ENCODE results near the gene HCRTR1. TPM values are rescaled to one million over a fixed set of nuclear protein-coding genes. Genes with fewer than 3 reads are reported as not detected.

The HCRTR1 gene
- total and polyA plus RNA-seq, 2 donors (not counting 1 experiment from before 2014, with no cell fraction given) = not detected

GRCh38 chr1:31642897-31643296 lies 25.4 kb downstream of the HCRTR1 start:
- TF ChIP-seq EZH2 (IDR thresholded peaks at IDR 0.05; ENCODE audit: low read length, missing control alignments) (no peak), CTCF (conservative IDR thresholded peaks at IDR 0.05 in 1 of 2, IDR thresholded peaks at IDR 0.05 in 1 of 2; ENCODE audit: low read depth in 1 of 2, low read length in 2 of 2) (no peak)
- H4K20me1 ChIP-seq (ENCODE audit: control insufficient read depth, extremely low read depth, insufficient read depth, low read length) = no peaks in the 10 kb centered on the region
- no peak overlapping the region for H3K27ac ChIP-seq (ENCODE audit: insufficient read depth, low read length)
- H3K79me2 ChIP-seq (ENCODE audit: control insufficient read depth, insufficient read depth, low read length) = peaks cover 35% of the 10 kb centered on the region
- H3K9ac ChIP-seq (ENCODE audit: insufficient read depth, low read length) = no peak overlapping the region
- no peak overlapping the region for H2AFZ ChIP-seq (ENCODE audit: low read length)
- H3K9me3 ChIP-seq (ENCODE audit: control insufficient read depth, insufficient read depth, low read depth, low read length) = no peaks in the 10 kb centered on the region
- no peak overlapping the region for H3K4me3 ChIP-seq (replicated peaks in 1 of 4; ENCODE audit: control extremely low read depth in 1 of 4, insufficient read depth in 1 of 4, low read depth in 3 of 4, low read length in 4 of 4)
- peaks cover 11% of the 10 kb centered on the region for H3K4me1 ChIP-seq (ENCODE audit: control insufficient read depth, extremely low read depth, insufficient read depth, low read length)
- no peak overlapping the region for H3K4me2 ChIP-seq (ENCODE audit: extremely low read depth, insufficient read depth, low read length)
- no peak for DNase-seq (ENCODE audit: low read depth in 2 of 2)
- H3K36me3 ChIP-seq (ENCODE audit: control insufficient read depth, insufficient read depth, low read length) = no peaks in the 10 kb centered on the region
- H3K27me3 ChIP-seq (ENCODE audit: control insufficient read depth, insufficient read depth, low read length) = no peaks in the 10 kb centered on the region

- Histone ChIP-seq H3K4me2 (ENCODE audit: extremely low read depth, insufficient read depth, low read length) (peak overlapping the region; percentile 78), H3K4me3 (replicated peaks in 1 of 4; ENCODE audit: control extremely low read depth in 1 of 4, insufficient read depth in 1 of 4, low read depth in 3 of 4, low read length in 4 of 4) (peak overlapping the region; percentile 42 to 92 (median 76)), H3K27ac (ENCODE audit: insufficient read depth, low read length) (peak overlapping the region; percentile 96), H2AFZ (ENCODE audit: low read length) (peak overlapping the region; percentile 51), H3K27me3 (ENCODE audit: control insufficient read depth, insufficient read depth, low read length) (no peaks in the 10 kb centered on the region), H3K9ac (ENCODE audit: insufficient read depth, low read length) (peak overlapping the region; percentile 86), H3K4me1 (ENCODE audit: control insufficient read depth, extremely low read depth, insufficient read depth, low read length) (peaks cover 11% of the 10 kb centered on the region), H4K20me1 (ENCODE audit: control insufficient read depth, extremely low read depth, insufficient read depth, low read length) (no peaks in the 10 kb centered on the region), H3K36me3 (ENCODE audit: control insufficient read depth, insufficient read depth, low read length) (no peaks in the 10 kb centered on the region), H3K79me2 (ENCODE audit: control insufficient read depth, insufficient read depth, low read length) (peaks cover 24% of the 10 kb centered on the region), H3K9me3 (ENCODE audit: control insufficient read depth, insufficient read depth, low read depth, low read length) (no peaks in the 10 kb centered on the region)
- no peak for DNase-seq (ENCODE audit: low read depth in 2 of 2)
- TF ChIP-seq CTCF (conservative IDR thresholded peaks at IDR 0.05 in 1 of 2, IDR thresholded peaks at IDR 0.05 in 1 of 2; ENCODE audit: low read depth in 1 of 2, low read length in 2 of 2) (no peak), EZH2 (IDR thresholded peaks at IDR 0.05; ENCODE audit: low read length, missing control alignments) (no peak)
Measured at GRCh38 chr1:31643976-31644559, 26.6 kb downstream of the HCRTR1 start.

- Histone ChIP-seq H3K36me3 (ENCODE audit: control insufficient read depth, insufficient read depth, low read length) (no peaks in the 10 kb centered on the region), H2AFZ (ENCODE audit: low read length) (peak within 1 kb of the TSS; percentile 87), H3K4me1 (ENCODE audit: control insufficient read depth, extremely low read depth, insufficient read depth, low read length) (peaks cover 6% of the 10 kb centered on the region), H3K9ac (ENCODE audit: insufficient read depth, low read length) (peak within 1 kb of the TSS; percentile 86), H3K4me3 (replicated peaks in 1 of 4; ENCODE audit: control extremely low read depth in 1 of 4, insufficient read depth in 1 of 4, low read depth in 3 of 4, low read length in 4 of 4) (peak within 1 kb of the TSS; percentile 42 to 92 (median 76)), H3K9me3 (ENCODE audit: control insufficient read depth, insufficient read depth, low read depth, low read length) (no peaks in the 10 kb centered on the region), H4K20me1 (ENCODE audit: control insufficient read depth, extremely low read depth, insufficient read depth, low read length) (no peaks in the 10 kb centered on the region), H3K27ac (ENCODE audit: insufficient read depth, low read length) (peak within 1 kb of the TSS; percentile 96), H3K4me2 (ENCODE audit: extremely low read depth, insufficient read depth, low read length) (peak within 1 kb of the TSS; percentile 96), H3K79me2 (ENCODE audit: control insufficient read depth, insufficient read depth, low read length) (peaks cover 23% of the 10 kb centered on the region), H3K27me3 (ENCODE audit: control insufficient read depth, insufficient read depth, low read length) (no peaks in the 10 kb centered on the region)
- DNase-seq (ENCODE audit: low read depth in 2 of 2) = peak; percentile 97 to 99
- TF ChIP-seq CTCF (conservative IDR thresholded peaks at IDR 0.05 in 1 of 2, IDR thresholded peaks at IDR 0.05 in 1 of 2; ENCODE audit: low read depth in 1 of 2, low read length in 2 of 2) (no peak), EZH2 (IDR thresholded peaks at IDR 0.05; ENCODE audit: low read length, missing control alignments) (no peak)
Measured at GRCh38 chr1:31644560-31645273, 27.2 kb downstream of the HCRTR1 start, which contains the start of gene PEF1. Gene PEF1, minus strand, starts transcription at chr1:31644876. Its CDS starts 12 bp downstream, at chr1:31644864.

All from fibroblast of lung (primary cell).